ENCODE data around the gene BRINP3. TPM values are rescaled to one million over a fixed set of nuclear protein-coding genes. Genes with fewer than 3 reads are reported as not detected.

BRINP3 gene
- total RNA-seq, 1 experiment from 2014 or later = not detected

- Histone ChIP-seq H3K4me1 (ENCODE audit: insufficient read depth, low read length) (no peaks in the 10 kb centered on the region), H2AFZ (ENCODE audit: low read length) (no peak overlapping the region), H3K4ac (ENCODE audit: low read depth, low read length) (no peak overlapping the region), H2BK12ac (ENCODE audit: insufficient read length, low read depth, low read length) (no peak overlapping the region), H3K14ac (ENCODE audit: insufficient read depth, low read length) (no peak overlapping the region), H3K18ac (ENCODE audit: insufficient read length, low read depth, low read length) (no peak overlapping the region), H3K79me1 (ENCODE audit: insufficient read depth, low read depth, low read length, poor library complexity, severe bottlenecking) (no peaks in the 10 kb centered on the region), H3K9ac (ENCODE audit: extremely low read depth, insufficient read length, low read length) (no peak overlapping the region), H4K5ac (ENCODE audit: insufficient read length, low read depth, low read length) (no peak overlapping the region), H2AK5ac (ENCODE audit: insufficient read length, low read length) (no peak overlapping the region), H2BK15ac (ENCODE audit: low read depth, low read length) (no peak overlapping the region), H3T11ph (ENCODE audit: low read length) (no peak overlapping the region), H3K4me2 (ENCODE audit: insufficient read depth, insufficient read length, low read length) (no peak overlapping the region), H3K23me2 (ENCODE audit: insufficient read length, low read depth, low read length, poor library complexity, severe bottlenecking) (no peaks in the 10 kb centered on the region), H3K27ac (ENCODE audit: insufficient read length, low read depth, low read length) (no peak overlapping the region), H2BK120ac (ENCODE audit: low read depth, low read length, poor library complexity, severe bottlenecking) (no peak overlapping the region), H4K91ac (ENCODE audit: insufficient read length, low read depth, low read length) (no peak overlapping the region), H4K8ac (replicated peaks; ENCODE audit: insufficient read length, low read depth, low read length) (no peak overlapping the region), H4K20me1 (ENCODE audit: control insufficient read depth, insufficient read depth, insufficient read length) (no peaks in the 10 kb centered on the region), H3K79me2 (ENCODE audit: insufficient read depth, low read length) (no peaks in the 10 kb centered on the region), H3K27me3 (ENCODE audit: insufficient read depth, low read length) (no peaks in the 10 kb centered on the region), H3K23ac (ENCODE audit: insufficient read length, low read depth, low read length) (no peak overlapping the region), H3K56ac (ENCODE audit: insufficient read length, low read depth, low read length) (no peak overlapping the region), H2BK20ac (ENCODE audit: low read depth, low read length, poor library complexity, severe bottlenecking) (no peak overlapping the region), H3K9me3 (ENCODE audit: control insufficient read depth, low read depth, low read length) (no peaks in the 10 kb centered on the region), H2BK5ac (ENCODE audit: insufficient read length, low read length) (no peak overlapping the region)
- no peak for TF ChIP-seq CTCF (conservative IDR thresholded peaks at IDR 0.05)
- Mint-ChIP-seq H3K4me1 (no peaks in the 10 kb centered on the region), H3K9me3 (no peaks in the 10 kb centered on the region), H3K27ac (no peak overlapping the region), H3K36me3 (ENCODE audit: insufficient read depth in 1 of 3, low read depth in 3 of 3) (no peaks in the 10 kb centered on the region), H3K4me3 (no peak overlapping the region), H3K27me3 (ENCODE audit: low read depth) (no peaks in the 10 kb centered on the region)
- no CpG with 5 or more reads among the region's 1 CpG for WGBS (ENCODE audit: extremely low coverage, insufficient read length, low lambda C conversion rate)
- DNase-seq = no peak
Measured at GRCh38 chr1:190286111-190286510, 191.6 kb downstream of the BRINP3 start.
